ENCODE data around the gene ATG7.

- TF ChIP-seq POLR2AphosphoS5 (IDR thresholded peaks at IDR 0.05; ENCODE audit: borderline replicate concordance, low read depth, low read length) = no peak
- TF ChIP-seq EZH2 (IDR thresholded peaks at IDR 0.05) = no peak
- no peak for TF ChIP-seq FOXP2 (optimal IDR thresholded peaks at IDR 0.05; ENCODE audit: control extremely low read depth, extremely low read length, insufficient read depth)
Observed at GRCh38 chr3:11401434-11401833, 129.2 kb downstream of the ATG7 start.

All from SK-N-MC (cell line).